ENCODE results near the gene SLC8A3. TPM values are rescaled to one million over a fixed set of nuclear protein-coding genes. Genes with fewer than 3 reads are reported as not detected.
A peak's percentile ranks its signal among the peaks of the same experiment; 100 is the strongest.

The SLC8A3 gene
- total and polyA plus RNA-seq, 8 donors = 0.44 to 24.9 (median 6.6) TPM

DNA sequence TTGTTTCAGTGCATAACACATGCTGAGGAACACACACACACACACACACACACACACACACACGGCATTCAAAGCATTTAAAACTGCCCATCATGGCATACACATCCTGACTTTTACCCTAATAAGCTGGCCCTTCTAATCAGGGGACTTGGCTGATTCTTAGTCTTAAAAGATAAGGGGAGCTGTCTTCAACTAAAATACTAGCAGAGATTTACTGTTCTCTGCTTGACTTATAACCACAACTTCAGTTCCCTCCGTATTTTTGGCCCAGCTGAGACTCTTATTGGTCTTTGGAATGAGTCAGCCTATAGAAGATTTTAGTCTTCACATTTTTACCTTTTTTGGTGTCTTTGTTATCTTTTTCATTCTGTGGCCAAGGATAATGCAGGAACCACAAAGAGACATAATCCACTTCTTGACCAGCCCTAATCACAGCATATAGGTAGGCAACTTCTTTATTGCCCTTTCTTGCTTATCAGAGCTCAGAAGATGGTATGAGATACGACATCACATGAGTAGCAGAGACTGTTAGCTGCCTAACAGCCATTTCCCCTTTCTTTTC, 25.1 kb upstream of the SLC8A3 start:
- intact Hi-C loops (cut with DNase I) = no loop called here
- H3K4me3 ChIP-seq = no peak overlapping the region
- TF ChIP-seq, protein P1, sequence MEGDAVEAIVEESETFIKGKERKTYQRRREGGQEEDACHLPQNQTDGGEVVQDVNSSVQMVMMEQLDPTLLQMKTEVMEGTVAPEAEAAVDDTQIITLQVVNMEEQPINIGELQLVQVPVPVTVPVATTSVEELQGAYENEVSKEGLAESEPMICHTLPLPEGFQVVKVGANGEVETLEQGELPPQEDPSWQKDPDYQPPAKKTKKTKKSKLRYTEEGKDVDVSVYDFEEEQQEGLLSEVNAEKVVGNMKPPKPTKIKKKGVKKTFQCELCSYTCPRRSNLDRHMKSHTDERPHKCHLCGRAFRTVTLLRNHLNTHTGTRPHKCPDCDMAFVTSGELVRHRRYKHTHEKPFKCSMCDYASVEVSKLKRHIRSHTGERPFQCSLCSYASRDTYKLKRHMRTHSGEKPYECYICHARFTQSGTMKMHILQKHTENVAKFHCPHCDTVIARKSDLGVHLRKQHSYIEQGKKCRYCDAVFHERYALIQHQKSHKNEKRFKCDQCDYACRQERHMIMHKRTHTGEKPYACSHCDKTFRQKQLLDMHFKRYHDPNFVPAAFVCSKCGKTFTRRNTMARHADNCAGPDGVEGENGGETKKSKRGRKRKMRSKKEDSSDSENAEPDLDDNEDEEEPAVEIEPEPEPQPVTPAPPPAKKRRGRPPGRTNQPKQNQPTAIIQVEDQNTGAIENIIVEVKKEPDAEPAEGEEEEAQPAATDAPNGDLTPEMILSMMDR (IDR thresholded peaks at IDR 0.05) = no peak

DNA sequence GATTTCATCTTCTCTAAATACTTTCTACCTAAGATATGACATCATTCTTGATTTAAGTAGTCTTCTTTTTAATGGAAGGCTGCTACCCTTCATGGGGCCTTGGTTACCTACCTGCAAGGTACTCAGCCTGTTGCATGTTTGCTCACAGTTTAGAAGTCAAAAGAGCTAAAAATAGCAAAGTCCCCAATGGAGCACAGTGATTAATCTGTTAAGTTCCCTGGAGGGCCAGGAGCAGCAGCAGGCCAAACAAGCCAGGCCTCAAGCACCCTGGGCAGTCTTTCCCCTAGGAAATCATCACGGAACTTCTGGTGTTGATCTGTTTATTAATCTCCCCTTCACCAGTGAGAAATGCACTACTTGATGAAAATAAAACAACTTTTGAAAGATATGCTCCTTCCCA, 24.0 kb upstream of the SLC8A3 start:
- H3K4me1 ChIP-seq = no peaks in the 10 kb centered on the region
- intact Hi-C loops (cut with DNase I) = no loop called here
- TF ChIP-seq, protein P1 (IDR thresholded peaks at IDR 0.05) = no peak

More for the DNA sequence above, 25.1 kb upstream of the SLC8A3 start:
- Histone ChIP-seq H3K27me3 (no peaks in the 10 kb centered on the region), H3K4me1 (no peaks in the 10 kb centered on the region), H3K36me3 (no peaks in the 10 kb centered on the region), H3K9me3 (no peaks in the 10 kb centered on the region), H3K27ac (no peak overlapping the region)
- ATAC-seq (no peak), DNase-seq (no peak)

DNA sequence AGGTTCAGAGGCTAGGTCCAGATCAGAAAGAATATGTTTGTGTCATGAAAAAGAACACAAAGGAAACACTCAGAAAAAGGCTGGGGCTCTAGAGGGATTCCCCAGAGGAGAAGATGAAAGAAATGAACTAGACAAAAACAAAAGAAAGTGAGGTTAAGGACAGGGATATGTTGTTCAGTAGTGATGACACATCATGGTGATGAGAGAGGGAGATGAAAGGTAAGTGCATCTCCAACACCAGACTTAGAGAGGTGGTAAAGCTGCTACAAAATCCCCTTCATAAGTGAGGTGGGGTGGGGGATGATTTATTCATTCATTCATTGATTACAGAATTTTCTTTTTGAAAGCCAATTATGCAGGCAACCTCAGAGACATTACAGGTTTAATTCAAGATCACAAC, 19.6 kb upstream of the SLC8A3 start:
- Histone ChIP-seq H3K27me3 (peaks cover 7 to 29% of the 10 kb centered on the region in 2 donors), H3K4me1 (no peaks in the 10 kb centered on the region), H3K36me3 (no peaks in the 10 kb centered on the region), H3K4me3 (no peak overlapping the region), H3K27ac (no peak overlapping the region), H3K9me3 (no peaks in the 10 kb centered on the region)
- DNase-seq (no peak), ATAC-seq (no peak)
- intact Hi-C loops (cut with DNase I) = no loop called here
- TF ChIP-seq, protein P1 (IDR thresholded peaks at IDR 0.05) = no peak

More for the DNA sequence above, 24.0 kb upstream of the SLC8A3 start:
- Histone ChIP-seq H3K4me3 (no peak overlapping the region), H3K27me3 (peaks cover 0 to under 1% of the 10 kb centered on the region in 2 donors), H3K9me3 (no peaks in the 10 kb centered on the region), H3K27ac (no peak overlapping the region), H3K36me3 (no peaks in the 10 kb centered on the region)
- DNase-seq (peak in 1 of 4 donors; percentile 3), ATAC-seq (no peak)

DNA sequence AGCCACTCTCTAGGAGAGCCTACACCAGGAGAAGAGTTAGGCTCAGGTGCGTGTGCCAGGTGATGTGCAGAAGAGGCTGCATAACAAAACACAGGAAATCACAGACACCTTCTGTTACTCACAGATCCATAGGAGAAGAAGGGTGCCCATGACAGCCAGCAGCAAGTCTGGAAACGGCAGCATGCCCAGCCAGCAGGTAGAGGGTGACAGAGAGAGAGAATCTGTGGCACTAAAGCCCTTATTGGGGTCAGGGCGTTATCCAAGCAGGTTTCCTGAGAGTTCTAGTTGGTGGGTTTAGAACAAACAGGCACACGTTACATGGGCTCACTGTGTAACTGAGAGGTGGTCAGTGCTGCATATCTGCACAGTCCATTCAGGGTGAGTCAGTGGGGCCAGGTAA, 14.9 kb upstream of the SLC8A3 start:
- no peaks in the 10 kb centered on the region for H3K9me3 ChIP-seq
- no peak overlapping the region for H3K27ac ChIP-seq
- no peaks in the 10 kb centered on the region for H3K36me3 ChIP-seq
- H3K4me1 ChIP-seq = no peaks in the 10 kb centered on the region
- intact Hi-C loops (cut with DNase I) = no loop called here
- H3K27me3 ChIP-seq = peaks cover 7 to 48% of the 10 kb centered on the region in 2 donors
- no peak overlapping the region for H3K4me3 ChIP-seq
- DNase-seq = no peak
- TF ChIP-seq, protein P1 (IDR thresholded peaks at IDR 0.05) = no peak
- ATAC-seq = no peak

DNA sequence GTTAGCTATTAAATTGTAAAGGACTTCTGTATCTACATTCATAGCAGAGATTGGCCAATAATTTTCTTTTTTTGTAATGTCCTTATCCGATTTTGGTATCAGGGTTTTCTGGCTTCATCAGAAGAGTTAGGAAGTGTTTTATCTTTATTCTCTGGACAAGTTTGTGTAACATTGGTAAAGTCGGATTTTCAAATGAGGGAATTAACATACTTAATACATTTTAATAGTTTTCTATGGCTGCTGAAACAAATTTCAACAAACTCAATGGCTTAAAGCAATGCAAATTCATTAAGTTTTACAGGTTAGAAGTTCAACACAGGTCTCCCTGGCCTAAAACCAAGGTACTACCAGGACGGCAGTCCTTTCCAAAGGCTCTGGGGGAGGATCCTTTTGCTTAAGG, 13.2 kb upstream of the SLC8A3 start:
- no peak overlapping the region for H3K27ac ChIP-seq
- H3K4me1 ChIP-seq = no peaks in the 10 kb centered on the region
- TF ChIP-seq, protein P1 (IDR thresholded peaks at IDR 0.05) = no peak
- no peak overlapping the region for H3K4me3 ChIP-seq
- H3K27me3 ChIP-seq = peaks cover 7 to 41% of the 10 kb centered on the region in 2 donors
- intact Hi-C loops (cut with DNase I) = no loop called here
- no peak for DNase-seq
- H3K9me3 ChIP-seq = no peaks in the 10 kb centered on the region
- no peak for ATAC-seq
- H3K36me3 ChIP-seq = no peaks in the 10 kb centered on the region
